Activated T-cell treated with anti-CD3 and anti-CD28 coated beads for 4 hours (primary cell): Measurements from ENCODE around the gene NXPH4.

ENCODE experiments used
- DNase-seq: peaks from one replicate; pipeline ENCODE4 v3.0.0-alpha.2; 2020

Gene NXPH4

GRCh38 chr12:57219993-57220754 lies 3.6 kb downstream of the NXPH4 start:
- DNase-seq = no peak

GRCh38 chr12:57220770-57221168 lies 4.2 kb downstream of the NXPH4 start:
- DNase-seq = no peak

GRCh38 chr12:57221169-57221917 lies 4.7 kb downstream of the NXPH4 start:
- DNase-seq = no peak

GRCh38 chr12:57222286-57223190 lies 5.9 kb downstream of the NXPH4 start:
- no peak for DNase-seq

GRCh38 chr12:57223191-57224165 lies 6.9 kb downstream of the NXPH4 start:
- no peak for DNase-seq

- no peak for DNase-seq
These were observed 7.8 kb downstream of the NXPH4 start for GRCh38 chr12:57224278-57224972.

GRCh38 chr12:57224973-57225679 lies 8.5 kb downstream of the NXPH4 start:
- peak; percentile 43 for DNase-seq

GRCh38 chr12:57225680-57226210 lies 9.2 kb downstream of the NXPH4 start:
- DNase-seq = no peak

GRCh38 chr12:57226588-57227314 lies 10.2 kb downstream of the NXPH4 start:
- DNase-seq = no peak

GRCh38 chr12:57227315-57228115 lies 10.9 kb downstream of the NXPH4 start:
- no peak for DNase-seq

- DNase-seq = no peak
These were observed 12.5 kb downstream of the NXPH4 start for GRCh38 chr12:57229046-57229633.

GRCh38 chr12:57229634-57230380 lies 13.2 kb downstream of the NXPH4 start, which contains the start of gene SHMT2:
Gene SHMT2, plus strand, starts transcription at chr12:57229711. Its CDS starts 68 bp downstream, at chr12:57229779.
- peak; percentile 88 for DNase-seq

- no peak for DNase-seq
These were observed 14.0 kb downstream of the NXPH4 start for GRCh38 chr12:57230381-57231155.

GRCh38 chr12:57231276-57232021 lies 14.9 kb downstream of the NXPH4 start:
- DNase-seq = no peak

GRCh38 chr12:57232156-57232756 lies 15.7 kb downstream of the NXPH4 start:
- DNase-seq = no peak
